Pericardium fibroblast (primary cell): ENCODE results near the gene TGM2. TPM values are rescaled to one million over a fixed set of nuclear protein-coding genes. Genes with fewer than 3 reads are reported as not detected.

Source experiments
- total RNA-seq: library from RNA; depleted of rRNA; stranded (reverse); fragments of >200 nt; gene quantifications from 2 replicates; pipeline ENCODE4 v1.2.3, GENCODE V29; 2015

The TGM2 gene
- 25.2 and 150 TPM in 2 replicates for total RNA-seq

GRCh38 chr20:38165089-38165965 is at the start of gene TGM2:
TGM2 (minus strand) TSS chr20:38165270; CDS start chr20:38165198, 72 bp downstream.

Other genes starting within 250 kb of the TGM2 start
- 8.6 and 11.7 TPM in 2 replicates for gene TTI1, start 131.8 kb downstream of the TGM2 start, total RNA-seq
- 16.0 and 17.4 TPM in 2 replicates for gene RPRD1B, start 131.5 kb downstream of the TGM2 start, total RNA-seq
- gene KIAA1755, start 95.5 kb upstream of the TGM2 start, total RNA-seq, result 1.4 and 2.7 TPM in 2 replicates
- gene BPI, start 138.9 kb upstream of the TGM2 start, total RNA-seq, result 0.12 TPM in 1 of 2 replicates, not detected in the other
- gene LBP, start 181.2 kb upstream of the TGM2 start, total RNA-seq, result 1.1 TPM in 1 of 2 replicates, not detected in the other